ENCODE results near the gene METRN.
A peak's percentile ranks its signal among the peaks of the same experiment; 100 is the strongest.

The METRN gene

GRCh38 chr16:725463-726187, 10.7 kb downstream of the METRN start:
- no peak for DNase-seq

GRCh38 chr16:726188-726437, 11.2 kb downstream of the METRN start:
- no peak for DNase-seq

GRCh38 chr16:726438-727290, 11.7 kb downstream of the METRN start, which contains the start of the genes CCDC78 and HAGHL:
CCDC78 (minus strand) TSS chr16:726443; CDS start chr16:726367, 76 bp downstream.
HAGHL (plus strand) TSS chr16:727106; CDS start chr16:727510, 404 bp downstream.
- DNase-seq = peak; percentile 75

GRCh38 chr16:727291-727977, 12.5 kb downstream of the METRN start:
- peak; percentile 84 for DNase-seq

- DNase-seq = peak; percentile 87
Observed at GRCh38 chr16:728131-728889, 13.4 kb downstream of the METRN start.

GRCh38 chr16:728890-729744, 14.2 kb downstream of the METRN start:
- DNase-seq = no peak

GRCh38 chr16:729768-730665, 15.1 kb downstream of the METRN start:
- DNase-seq = no peak

- DNase-seq = no peak
Observed at GRCh38 chr16:730666-731509, 16.0 kb downstream of the METRN start.

- no peak for DNase-seq
Observed at GRCh38 chr16:732332-732731, 17.4 kb downstream of the METRN start.

- no peak for DNase-seq
Observed at GRCh38 chr16:732936-733335, 18.0 kb downstream of the METRN start.

- peak; percentile 60 for DNase-seq
Observed at GRCh38 chr16:733382-734207, 18.7 kb downstream of the METRN start.

GRCh38 chr16:734208-734980, 19.5 kb downstream of the METRN start:
- DNase-seq = no peak

GRCh38 chr16:734981-735881, 20.3 kb downstream of the METRN start:
- no peak for DNase-seq

- no peak for DNase-seq
Observed at GRCh38 chr16:735982-736453, 21.1 kb downstream of the METRN start.

GRCh38 chr16:736936-737481, 22.1 kb downstream of the METRN start:
- DNase-seq = no peak
